Caco-2 (cell line): Measurements from ENCODE around the gene SESN1. TPM values are rescaled to one million over a fixed set of nuclear protein-coding genes. Genes with fewer than 3 reads are reported as not detected.

Experiments
- BruUV-seq: library from RNA; stranded (reverse); fragments of 400-500 nt; replicated peaks from 2 replicates; lab custom pipeline; 2021; lab: Mats Ljungman, UMichigan
- CTCF ChIA-PET: fragments of 300-600 bp; sonication (Branson Sonifier 250); formaldehyde crosslinking; loops from one replicate; lab custom pipeline; 2022; ENCODE audit warnings: antibody characterized with exemption; lab: Charles Lee
- POLR2A ChIA-PET: fragments of 300-600 bp; sonication (Branson Sonifier 250); formaldehyde crosslinking; loops from one replicate; lab custom pipeline; 2022; ENCODE audit warnings: antibody characterized with exemption; lab: Charles Lee
- DNase-seq, 2 experiments: peaks; one replicate each; pipeline versions ENCODE4 v3.0.0 to v3.0.0-alpha.2; 2020 to 2022
- H3K27me3 ChIP-seq: replicated peaks from 2 replicates; pipeline ENCODE4 v1.6.0; 2011; ENCODE audit warnings: low read length; ENCODE audit not compliant: control insufficient read depth, insufficient read depth
- H3K36me3 ChIP-seq: 2 replicates; pipeline ENCODE4 v1.5.1; 2011; ENCODE audit warnings: low read length; ENCODE audit not compliant: control insufficient read depth, insufficient read depth
- H3K4me1 ChIP-seq: fragments of 250-450 bp; sonication (Bioruptor Pico); 2 replicates; pipeline ENCODE4 v1.5.1; 2020; ENCODE audit warnings: mild to moderate bottlenecking
- H3K4me3 ChIP-seq: 2 replicates; pipeline ENCODE4 v1.5.1; 2011; ENCODE audit warnings: low read depth, mild to moderate bottlenecking, control low read depth, low read length
- H3K9me3 ChIP-seq: fragments of 250-450 bp; sonication (Bioruptor Pico); 2 replicates; pipeline ENCODE4 v1.5.1; 2020; ENCODE audit warnings: mild to moderate bottlenecking, moderate library complexity
- H3K27ac Mint-ChIP-seq: one replicate; pipeline ENCODE4 v1.8.0; 2022; ENCODE audit warnings: mixed read lengths; ENCODE audit not compliant: unreplicated experiment
- H3K27me3 Mint-ChIP-seq: one replicate; pipeline ENCODE4 v1.8.0; 2022; ENCODE audit warnings: mixed read lengths; ENCODE audit not compliant: insufficient read depth, unreplicated experiment
- H3K36me3 Mint-ChIP-seq: one replicate; pipeline ENCODE4 v1.8.0; 2022; ENCODE audit warnings: mild to moderate bottlenecking, mixed read lengths; ENCODE audit not compliant: insufficient read depth, unreplicated experiment
- H3K4me1 Mint-ChIP-seq: one replicate; pipeline ENCODE4 v1.8.0; 2022; ENCODE audit warnings: low read depth, mixed read lengths; ENCODE audit not compliant: unreplicated experiment
- H3K4me3 Mint-ChIP-seq: one replicate; pipeline ENCODE4 v1.8.0; 2022; ENCODE audit warnings: mild to moderate bottlenecking, moderate library complexity, mixed read lengths; ENCODE audit not compliant: unreplicated experiment
- H3K9me3 Mint-ChIP-seq: one replicate; pipeline ENCODE4 v1.8.0; 2022; ENCODE audit warnings: mixed read lengths; ENCODE audit not compliant: unreplicated experiment
- intact Hi-C: fragments of 100-400 bp; cut with micrococcal nuclease; formaldehyde crosslinking; loops from one replicate; pipeline ENCODE4 v1.10.0; 2022; ENCODE audit not compliant: unreplicated experiment
- total RNA-seq: library from RNA; stranded (reverse); gene quantifications from 2 replicates; pipeline ENCODE4 v1.2.3, GENCODE V29; 2022
- TF ChIP-seq, protein P1 (sequence below), 2 experiments: fragments of 200-600 bp in 1 of 2; IDR thresholded peaks; 1 replicate in 1 of 2; 2 replicates in 1 of 2; pipeline versions ENCODE4 v1.5.1 to v1.8.0; 2011 to 2022; ENCODE audit warnings: antibody characterized with exemption in 1 of 2, control low read depth in 1 of 2, inconsistent platforms in 1 of 2, low read depth in 1 of 2, low read length in 1 of 2, mild to moderate bottlenecking in 1 of 2, moderate library complexity in 1 of 2; ENCODE audit not compliant: insufficient read depth in 1 of 2, severe bottlenecking in 1 of 2, unreplicated experiment in 1 of 2

The SESN1 gene
- total RNA-seq, 1 experiment from 2014 or later = 21.9 TPM

DNA sequence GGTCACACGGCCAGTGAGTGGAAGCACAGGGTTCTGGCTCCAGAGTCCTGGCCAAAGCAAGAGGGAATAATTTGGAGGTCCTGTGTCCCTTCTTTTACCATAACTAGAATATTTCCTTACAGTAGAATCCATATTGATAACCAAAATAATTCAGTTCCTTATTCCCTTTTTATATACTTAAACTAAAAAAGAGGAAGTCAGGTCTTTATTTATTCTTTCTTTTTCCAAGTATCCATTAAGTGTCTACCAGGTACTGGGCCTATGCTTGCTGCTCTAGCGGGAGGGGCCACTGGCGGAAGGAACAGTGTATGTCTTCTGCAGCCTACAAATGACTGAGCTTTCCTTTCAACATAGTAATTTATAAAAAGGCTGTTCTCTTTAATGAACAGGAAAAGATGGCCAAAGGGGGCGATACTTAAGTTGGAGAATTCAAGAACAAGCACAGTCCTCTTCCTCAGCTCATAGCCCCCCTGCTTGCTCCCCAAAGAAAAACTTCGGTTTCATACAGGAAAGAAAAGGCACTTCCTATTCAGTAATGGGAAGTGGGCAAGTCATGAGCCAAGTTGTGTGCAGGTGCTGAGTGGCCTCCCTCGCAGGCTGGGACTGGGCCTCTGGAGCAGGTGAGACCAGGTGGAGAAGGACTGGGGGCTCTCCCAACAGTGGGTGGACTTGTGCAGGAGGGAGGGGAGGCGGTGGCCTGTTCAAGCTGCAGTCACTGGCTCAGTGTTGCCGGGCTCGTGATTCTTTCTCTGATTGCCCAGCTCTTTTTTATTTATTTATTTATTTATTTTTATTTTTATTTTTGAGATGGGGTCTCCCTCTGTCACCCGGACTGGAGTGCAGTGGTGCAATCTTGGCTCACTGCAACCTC is 135.5 kb downstream of the SESN1 start:
- no peak overlapping the region for H3K4me3 Mint-ChIP-seq
- no peak overlapping the region for H3K27ac Mint-ChIP-seq
- no peaks in the 10 kb centered on the region for H3K9me3 Mint-ChIP-seq
- TF ChIP-seq, protein P1, sequence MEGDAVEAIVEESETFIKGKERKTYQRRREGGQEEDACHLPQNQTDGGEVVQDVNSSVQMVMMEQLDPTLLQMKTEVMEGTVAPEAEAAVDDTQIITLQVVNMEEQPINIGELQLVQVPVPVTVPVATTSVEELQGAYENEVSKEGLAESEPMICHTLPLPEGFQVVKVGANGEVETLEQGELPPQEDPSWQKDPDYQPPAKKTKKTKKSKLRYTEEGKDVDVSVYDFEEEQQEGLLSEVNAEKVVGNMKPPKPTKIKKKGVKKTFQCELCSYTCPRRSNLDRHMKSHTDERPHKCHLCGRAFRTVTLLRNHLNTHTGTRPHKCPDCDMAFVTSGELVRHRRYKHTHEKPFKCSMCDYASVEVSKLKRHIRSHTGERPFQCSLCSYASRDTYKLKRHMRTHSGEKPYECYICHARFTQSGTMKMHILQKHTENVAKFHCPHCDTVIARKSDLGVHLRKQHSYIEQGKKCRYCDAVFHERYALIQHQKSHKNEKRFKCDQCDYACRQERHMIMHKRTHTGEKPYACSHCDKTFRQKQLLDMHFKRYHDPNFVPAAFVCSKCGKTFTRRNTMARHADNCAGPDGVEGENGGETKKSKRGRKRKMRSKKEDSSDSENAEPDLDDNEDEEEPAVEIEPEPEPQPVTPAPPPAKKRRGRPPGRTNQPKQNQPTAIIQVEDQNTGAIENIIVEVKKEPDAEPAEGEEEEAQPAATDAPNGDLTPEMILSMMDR (IDR thresholded peaks at IDR 0.05; ENCODE audit: insufficient read depth in 1 of 2, low read depth in 1 of 2, low read length in 1 of 2, severe bottlenecking in 1 of 2, unreplicated experiment in 1 of 2) = no peak
- intact Hi-C loops = no loop called here
- no peaks in the 10 kb centered on the region for H3K4me1 ChIP-seq
- no peak for DNase-seq
- no peaks in the 10 kb centered on the region for H3K27me3 ChIP-seq
- no peak overlapping the region for H3K4me3 ChIP-seq
- CTCF ChIA-PET = interaction anchor here (0.8 kb wide), 1 partner anchor 12 kb away, joined by 3 read pairs; no protein-coding TSS in a partner anchor
- H3K36me3 Mint-ChIP-seq = no peaks in the 10 kb centered on the region
- POLR2A ChIA-PET = no interaction called here
- no peaks in the 10 kb centered on the region for H3K27me3 Mint-ChIP-seq
- no peaks in the 10 kb centered on the region for H3K4me1 Mint-ChIP-seq
- no peaks in the 10 kb centered on the region for H3K36me3 ChIP-seq
- no peaks in the 10 kb centered on the region for H3K9me3 ChIP-seq
- no TSS peak for BruUV-seq

DNA sequence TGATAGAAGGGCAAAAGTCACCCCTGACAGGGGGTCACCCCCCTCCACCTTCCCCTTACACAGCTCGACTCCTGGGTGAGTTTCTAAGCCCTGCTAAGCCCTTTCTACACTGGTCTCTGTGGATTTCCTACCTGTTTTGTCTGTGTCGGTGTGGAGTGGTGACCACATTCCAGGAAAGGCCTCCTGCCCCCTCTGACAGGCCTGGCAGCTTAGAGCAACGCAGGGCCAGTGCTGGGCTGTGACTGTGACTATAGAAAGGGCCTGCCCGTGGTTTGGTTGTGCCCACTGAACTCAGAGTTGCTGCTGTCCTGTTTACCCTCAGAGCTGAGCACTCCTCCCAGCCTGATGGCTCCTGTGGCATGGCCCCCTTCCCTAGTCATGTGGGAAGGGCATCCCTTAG is 137.4 kb downstream of the SESN1 start:
- no peak overlapping the region for H3K4me3 Mint-ChIP-seq
- POLR2A ChIA-PET = no interaction called here
- H3K27me3 ChIP-seq = no peaks in the 10 kb centered on the region
- no peaks in the 10 kb centered on the region for H3K36me3 Mint-ChIP-seq
- H3K4me3 ChIP-seq = no peak overlapping the region
- no peaks in the 10 kb centered on the region; the same call in 1 of the 2 replicates for H3K4me1 ChIP-seq
- intact Hi-C loops = no loop called here
- CTCF ChIA-PET = no interaction called here
- H3K36me3 ChIP-seq = no peaks in the 10 kb centered on the region
- no peaks in the 10 kb centered on the region for H3K4me1 Mint-ChIP-seq
- H3K27me3 Mint-ChIP-seq = no peaks in the 10 kb centered on the region
- TF ChIP-seq, protein P1 (IDR thresholded peaks at IDR 0.05; ENCODE audit: insufficient read depth in 1 of 2, low read depth in 1 of 2, low read length in 1 of 2, severe bottlenecking in 1 of 2, unreplicated experiment in 1 of 2) = no peak
- no peaks in the 10 kb centered on the region for H3K9me3 Mint-ChIP-seq
- DNase-seq = no peak
- H3K27ac Mint-ChIP-seq = no peak overlapping the region
- no peaks in the 10 kb centered on the region for H3K9me3 ChIP-seq
- BruUV-seq = no TSS peak

DNA sequence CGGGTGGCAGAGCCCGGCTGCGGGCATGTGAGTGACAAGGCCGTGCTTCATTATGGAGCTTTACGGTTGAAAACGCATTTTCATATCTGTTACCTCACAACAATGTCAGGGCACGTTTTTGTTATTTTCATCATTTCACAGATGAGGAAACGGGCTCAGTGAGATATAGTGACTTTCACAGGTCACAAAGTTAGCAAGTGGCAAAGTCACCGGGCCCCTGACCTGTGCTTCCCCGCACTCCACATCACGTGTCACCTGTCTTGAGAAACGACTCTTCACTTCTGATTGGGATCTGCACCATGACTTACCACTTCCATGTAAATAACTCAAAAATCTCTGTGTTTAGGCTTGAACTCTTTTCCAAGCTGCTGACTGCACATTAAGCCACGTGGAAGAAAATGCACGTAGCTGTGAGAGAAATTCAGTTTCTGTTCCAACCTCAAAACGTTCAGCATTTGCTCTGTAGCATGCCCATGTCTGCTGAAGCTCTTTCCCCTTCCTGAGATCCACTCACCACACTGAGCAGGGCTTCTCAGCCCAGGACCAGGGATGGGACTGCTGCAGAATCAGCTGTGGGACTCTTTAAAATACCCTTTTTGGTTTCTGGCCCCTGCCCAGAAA is 139.2 kb downstream of the SESN1 start:
- Mint-ChIP-seq H3K36me3 (no peaks in the 10 kb centered on the region), H3K9me3 (no peaks in the 10 kb centered on the region), H3K27me3 (no peaks in the 10 kb centered on the region), H3K4me1 (no peaks in the 10 kb centered on the region), H3K27ac (no peak overlapping the region), H3K4me3 (no peak overlapping the region)
- POLR2A ChIA-PET = interaction anchor here (0.6 kb wide), 1 partner anchor 54 kb away, joined by 5 read pairs; no protein-coding TSS in a partner anchor
- BruUV-seq = no TSS peak
- no peaks in the 10 kb centered on the region for H3K27me3 ChIP-seq
- CTCF ChIA-PET = no interaction called here
- H3K4me3 ChIP-seq = no peak overlapping the region
- intact Hi-C loops = no loop called here
- H3K9me3 ChIP-seq = no peaks in the 10 kb centered on the region
- H3K4me1 ChIP-seq = peaks cover 15% of the 10 kb centered on the region
- TF ChIP-seq, protein P1 (IDR thresholded peaks at IDR 0.05; ENCODE audit: insufficient read depth in 1 of 2, low read depth in 1 of 2, low read length in 1 of 2, severe bottlenecking in 1 of 2, unreplicated experiment in 1 of 2) = no peak
- H3K36me3 ChIP-seq = no peaks in the 10 kb centered on the region
- no peak for DNase-seq
